H1 (cell line): ENCODE results near the gene TUT4. TPM values are rescaled to one million over a fixed set of nuclear protein-coding genes. Genes with fewer than 3 reads are reported as not detected.
"Not testable (repeated sequence)": the region's sequence is repeated elsewhere in the genome, so short reads cannot be mapped to it uniquely, and the experiment has no call there.

Experiments
- CTCF ChIA-PET: fragments of 300-600 bp; sonication (Branson Sonifier 250); formaldehyde crosslinking; loops from one replicate; lab custom pipeline; 2021; ENCODE audit not compliant: partially characterized antibody; lab: Charles Lee
- POLR2A ChIA-PET: fragments of 300-600 bp; sonication (Branson Sonifier 250); formaldehyde crosslinking; loops from one replicate; lab custom pipeline; 2021; ENCODE audit warnings: inconsistent platforms; ENCODE audit not compliant: partially characterized antibody; lab: Charles Lee
- DNase-seq, 2 experiments: peaks; one replicate each; pipeline versions ENCODE4 v3.0.0 to v3.0.0-alpha.2; 2010 to 2022; ENCODE audit warnings: low spot score in 2 of 2, low read depth in 1 of 2, mixed read lengths in 1 of 2
- FAIRE-seq: peaks from 2 replicates; lab custom pipeline; 2011; peaks lifted over from hg19 to GRCh38; lab: Jason Lieb, UNC
- H2AFZ ChIP-seq: 2 replicates; pipeline ENCODE4 v1.8.1; 2012; ENCODE audit warnings: low read length, inconsistent platforms
- H2AK5ac ChIP-seq: 2 replicates; pipeline ENCODE4 v1.6.1; 2013; ENCODE audit warnings: low read depth, low read length
- H2BK120ac ChIP-seq: replicated peaks from 2 replicates; pipeline ENCODE3; 2013; ENCODE audit warnings: low read depth, low read length, inconsistent platforms
- H2BK12ac ChIP-seq: 2 replicates; pipeline ENCODE4 v1.6.1; 2013; ENCODE audit warnings: low read depth, low read length
- H2BK15ac ChIP-seq: 2 replicates; pipeline ENCODE4 v1.6.1; 2013; ENCODE audit warnings: low read length
- H2BK20ac ChIP-seq: 2 replicates; pipeline ENCODE4 v1.6.1; 2013; ENCODE audit warnings: low read length
- H2BK5ac ChIP-seq: 2 replicates; pipeline ENCODE4 v1.6.1; 2013; ENCODE audit warnings: low read depth, low read length
- H3K14ac ChIP-seq: 2 replicates; pipeline ENCODE4 v1.6.1; 2013; ENCODE audit warnings: inconsistent platforms; ENCODE audit not compliant: insufficient read length
- H3K18ac ChIP-seq: 2 replicates; pipeline ENCODE4 v1.6.1; 2013; ENCODE audit warnings: low read length; ENCODE audit errors: extremely low read depth
- H3K23ac ChIP-seq: 2 replicates; pipeline ENCODE4 v1.6.1; 2013; ENCODE audit warnings: inconsistent platforms; ENCODE audit not compliant: insufficient read length
- H3K23me2 ChIP-seq: 2 replicates; pipeline ENCODE4 v1.6.1; 2013; ENCODE audit warnings: low read depth, low read length
- H3K27ac ChIP-seq: 2 replicates; pipeline ENCODE4 v1.6.1; 2011; ENCODE audit warnings: low read depth, low read length, inconsistent platforms
- H3K27me3 ChIP-seq, 4 experiments: replicated peaks in 1 of 4; 1 replicate in 1 of 4; 2 replicates in 3 of 4; pipeline versions ENCODE4 v1.6.1 to v1.8.1; 2011 to 2013; ENCODE audit warnings: low read length in 3 of 4, mild to moderate bottlenecking in 3 of 4, inconsistent platforms in 2 of 4, mixed read lengths in 2 of 4, moderate library complexity in 1 of 4; ENCODE audit not compliant: control insufficient read depth in 3 of 4, insufficient read depth in 3 of 4; ENCODE audit errors: extremely low read depth in 1 of 4
- H3K36me3 ChIP-seq, 4 experiments: 2 replicates each; pipeline versions ENCODE4 v1.6.1 to v1.8.1; 2011 to 2013; ENCODE audit warnings: mild to moderate bottlenecking in 4 of 4, low read length in 3 of 4, moderate library complexity in 2 of 4, control low read depth in 1 of 4, inconsistent platforms in 1 of 4; ENCODE audit not compliant: insufficient read depth in 4 of 4, control insufficient read depth in 2 of 4
- H3K4ac ChIP-seq: replicated peaks from 2 replicates; pipeline ENCODE3; 2013; ENCODE audit warnings: low read length, low read depth, mixed read lengths, inconsistent platforms; ENCODE audit not compliant: insufficient read length
- H3K4me1 ChIP-seq, 4 experiments: replicated peaks in 1 of 4; 1 replicate in 1 of 4; 2 replicates in 3 of 4; pipeline versions ENCODE4 v1.6.1 to v1.8.1; 2011 to 2013; ENCODE audit warnings: low read length in 3 of 4, inconsistent platforms in 2 of 4, mixed read lengths in 1 of 4; ENCODE audit not compliant: insufficient read depth in 4 of 4, control insufficient read depth in 3 of 4
- H3K4me2 ChIP-seq, 2 experiments: 2 replicates each; pipeline versions ENCODE4 v1.6.1 to v1.8.1; 2011 to 2013; ENCODE audit warnings: low read depth in 2 of 2, low read length in 2 of 2, control low read depth in 1 of 2, inconsistent platforms in 1 of 2, mild to moderate bottlenecking in 1 of 2; ENCODE audit not compliant: insufficient read depth in 1 of 2
- H3K4me3 ChIP-seq, 4 experiments: fragments of 200-600, 300-600 bp in 1 of 4; sonication (generic), shearing (Covaris generic), sonication (Bioruptor Twin) in 1 of 4; 2 replicates each; pipeline versions ENCODE4 v1.5.1 to v1.8.1; 2011 to 2016; ENCODE audit warnings: low read length in 4 of 4, low read depth in 3 of 4, control low read depth in 2 of 4, inconsistent platforms in 2 of 4, mild to moderate bottlenecking in 2 of 4, mixed read lengths in 1 of 4, moderate library complexity in 1 of 4; ENCODE audit not compliant: insufficient read depth in 2 of 4; ENCODE audit errors: extremely low read depth in 1 of 4
- H3K56ac ChIP-seq: replicated peaks from 2 replicates; pipeline ENCODE3; 2013; ENCODE audit warnings: low read depth, mild to moderate bottlenecking, mixed read lengths, low read length, inconsistent platforms; ENCODE audit not compliant: insufficient read length
- H3K79me1 ChIP-seq: 2 replicates; pipeline ENCODE4 v1.6.1; 2013; ENCODE audit warnings: low read depth, low read length, control low read depth
- H3K79me2 ChIP-seq, 2 experiments: 2 replicates each; pipeline versions ENCODE4 v1.6.1 to v1.8.1; 2012 to 2013; ENCODE audit warnings: low read length in 2 of 2, mild to moderate bottlenecking in 2 of 2, inconsistent platforms in 1 of 2; ENCODE audit not compliant: insufficient read depth in 2 of 2, control insufficient read depth in 1 of 2
- H3K9ac ChIP-seq, 4 experiments: replicated peaks in 1 of 4; 1 replicate in 1 of 4; 2 replicates in 3 of 4; pipeline versions ENCODE4 v1.6.1 to v1.8.1; 2011 to 2013; ENCODE audit warnings: low read depth in 3 of 4, low read length in 3 of 4, control low read depth in 2 of 4, mild to moderate bottlenecking in 2 of 4, moderate library complexity in 2 of 4, inconsistent platforms in 1 of 4; ENCODE audit errors: extremely low read depth in 1 of 4
- H3K9me3 ChIP-seq, 2 experiments: 2 replicates each; pipeline versions ENCODE4 v1.6.1 to v1.8.1; 2012 to 2013; ENCODE audit warnings: mild to moderate bottlenecking in 2 of 2, moderate library complexity in 2 of 2, control low read depth in 1 of 2, inconsistent platforms in 1 of 2, low read depth in 1 of 2, low read length in 1 of 2, mixed read lengths in 1 of 2; ENCODE audit not compliant: insufficient read depth in 2 of 2
- H4K20me1 ChIP-seq, 2 experiments: replicated peaks in 1 of 2; 2 replicates each; pipeline versions ENCODE3 to v1.8.1; 2011 to 2013; ENCODE audit warnings: inconsistent platforms in 2 of 2, low read length in 2 of 2, mild to moderate bottlenecking in 1 of 2; ENCODE audit not compliant: insufficient read depth in 2 of 2, control insufficient read depth in 1 of 2
- H4K5ac ChIP-seq: 2 replicates; pipeline ENCODE4 v1.6.1; 2013; ENCODE audit warnings: low read length, low read depth, mixed read lengths, inconsistent platforms; ENCODE audit not compliant: insufficient read length
- H4K8ac ChIP-seq: 2 replicates; pipeline ENCODE4 v1.8.0; 2013; ENCODE audit warnings: mild to moderate bottlenecking, moderate library complexity, low read length, inconsistent platforms; ENCODE audit not compliant: insufficient read depth; ENCODE audit errors: extremely low read depth
- H4K91ac ChIP-seq: replicated peaks from 2 replicates; pipeline ENCODE3; 2013; ENCODE audit warnings: low read length, mixed read lengths, inconsistent platforms; ENCODE audit not compliant: insufficient read length
- WGBS, 2 experiments: shearing (Covaris generic) in 1 of 2; methylation state at CpG; one replicate each; pipeline versions ENCODE4 v1.1.6 to v1.1.7; 2013 to 2015; ENCODE audit warnings: low lambda C conversion rate in 2 of 2, mixed read lengths in 2 of 2, inconsistent platforms in 1 of 2, low coverage in 1 of 2, missing lambda C conversion rate in 1 of 2; ENCODE audit not compliant: insufficient replicate concordance in 2 of 2, insufficient coverage in 1 of 2, insufficient read length in 1 of 2; ENCODE audit errors: extremely low coverage in 1 of 2, missing lambda C conversion rate in 1 of 2; 5-methylcytosine and 5-hydroxymethylcytosine counted together
- polyA plus RNA-seq, 7 experiments: library from polyadenylated mRNA; depleted of rRNA in 3 of 7; stranded (reverse) in 5 of 7; unstranded in 2 of 7; fragments of >200 nt in 5 of 7; fragments of 200-250 nt in 2 of 7; gene quantifications; 1 replicate in 5 of 7; 2 replicates in 1 of 7; 4 replicates in 1 of 7; pipeline versions ENCODE4 v1.2.1 to v1.2.3, GENCODE V29; 2011 to 2013; ENCODE audit warnings: missing spikeins in 2 of 7, mixed read lengths in 2 of 7
- total RNA-seq: library from RNA; stranded (reverse); fragmentation: NEBNext Ultra II Directional; extraction: Animal tissue kit (Norgen Biotek cat#: 25700); gene quantifications from 2 replicates; pipeline ENCODE4 v1.2.1, GENCODE V29; 2021

TUT4 gene
- total and polyA plus RNA-seq, 2 of the 8 experiments (the other 6 are each of a cell fraction or from before 2014, with no cell fraction given), result 54.5 to 63.3 TPM

GRCh38 chr1:52578066-52578465 is 25.2 kb upstream of the TUT4 start:
- not testable (repeated sequence) for H3K4me2 ChIP-seq, H3K79me1 ChIP-seq, H3K18ac ChIP-seq, H3K79me2 ChIP-seq, H3K9ac ChIP-seq, H4K91ac ChIP-seq, H2BK5ac ChIP-seq, H3K9me3 ChIP-seq, H3K56ac ChIP-seq, DNase-seq, FAIRE-seq, H4K8ac ChIP-seq, H2BK20ac ChIP-seq, H4K20me1 ChIP-seq, H2BK12ac ChIP-seq, H3K23ac ChIP-seq, H2AK5ac ChIP-seq, H2BK15ac ChIP-seq, H3K4me1 ChIP-seq, H3K23me2 ChIP-seq, H2AFZ ChIP-seq, H3K36me3 ChIP-seq, H3K4ac ChIP-seq, H3K27ac ChIP-seq, H2BK120ac ChIP-seq, H3K14ac ChIP-seq, H3K27me3 ChIP-seq, H3K4me3 ChIP-seq, H4K5ac ChIP-seq
- WGBS, 2 experiments, result 94% methylated on average over 3 of the region's 3 CpGs; no CpG with 5 or more reads in 1 of the 2 experiments
- POLR2A ChIA-PET, result interaction anchor here (0.7 to 2.0 kb wide), 2 partner anchors 10 to 524 kb away, joined by 5 to 8 read pairs; no protein-coding TSS in a partner anchor
- CTCF ChIA-PET, result interaction anchor here (1.0 kb wide), 1 partner anchor 89 kb away, joined by 3 read pairs; no protein-coding TSS in a partner anchor
